ENCODE measurements around the gene ARID1A. TPM values are rescaled to one million over a fixed set of nuclear protein-coding genes. Genes with fewer than 3 reads are reported as not detected.

The ARID1A gene
- total and polyA plus RNA-seq, 9 of the 15 experiments (the other 6 are each of a cell fraction or from before 2014, with no cell fraction given), result 8.3 to 88.3 (median 22.5) TPM

- no peak; the same call in 1 of the 2 replicates for TF ChIP-seq L3MBTL2 (IDR thresholded peaks at IDR 0.05)
- peak; percentile 79; the same call in 1 of the 2 replicates for TF ChIP-seq SMAD4 (CRISPR knock-in tag; conservative IDR thresholded peaks at IDR 0.05)
- TF ChIP-seq AFF1 (IDR thresholded peaks at IDR 0.05; ENCODE audit: low read depth in 1 of 2, partially characterized antibody in 2 of 2), result peak in 1 of 2 experiments; percentile 81
- 0 out of 2 replicates have a peak, but pooled peaks have one; percentile 18 for TF ChIP-seq ZNF384 (IDR thresholded peaks at IDR 0.05; ENCODE audit: low read depth, low read length)
- TF ChIP-seq CHD2 (IDR thresholded peaks at IDR 0.05; ENCODE audit: low read depth, low read length), result no peak
- TF ChIP-seq MXI1 (IDR thresholded peaks at IDR 0.05; ENCODE audit: low read depth, low read length), result peak; percentile 57; the same call in 1 of the 2 replicates
- TF ChIP-seq HDAC2 (IDR thresholded peaks at IDR 0.05), result peak; percentile 81; the same call in 1 of the 2 replicates
- peak; percentile 73; the same call in 1 of the 2 replicates for TF ChIP-seq NCOA1 (IDR thresholded peaks at IDR 0.05; ENCODE audit: low read depth)
- TF ChIP-seq CHAMP1 (IDR thresholded peaks at IDR 0.05), result peak; percentile 60; the same call in 1 of the 2 replicates
- peak; percentile 39 for TF ChIP-seq NEUROD1 (IDR thresholded peaks at IDR 0.05; ENCODE audit: borderline replicate concordance, low read depth, low read length, partially characterized antibody)
- TF ChIP-seq ATF1 (CRISPR knock-in tag; IDR thresholded peaks at IDR 0.05), result no peak
- TF ChIP-seq ATF1 (tag; IDR thresholded peaks at IDR 0.05), result peak; percentile 44
- peak; percentile 96 to 98 for TF ChIP-seq FOXA3 (CRISPR knock-in tag; conservative IDR thresholded peaks at IDR 0.05 in 1 of 2, IDR thresholded peaks at IDR 0.05 in 1 of 2)
- no peak for TF ChIP-seq ZKSCAN3 (CRISPR knock-in tag; IDR thresholded peaks at IDR 0.05)
- TF ChIP-seq KLF16 (IDR thresholded peaks at IDR 0.05), result peak; percentile 96
- peak; percentile 17; the same call in 1 of the 2 replicates for TF ChIP-seq MAFF (IDR thresholded peaks at IDR 0.05; ENCODE audit: low read length)
- peak; percentile 97 for TF ChIP-seq GATA2 (CRISPR knock-in tag; IDR thresholded peaks at IDR 0.05)
- TF ChIP-seq ZEB2 (IDR thresholded peaks at IDR 0.05), result peak; percentile 90
- no peak for TF ChIP-seq MIER1 (IDR thresholded peaks at IDR 0.05; ENCODE audit: low read depth)
- 0 out of 2 replicates have a peak, but pooled peaks have one; percentile 56 for TF ChIP-seq ZNF592 (IDR thresholded peaks at IDR 0.05)
These were observed 95.8 kb downstream of the ARID1A start (continued) for GRCh38 chr1:26791626-26792025.

Measured in K562 (cell line).